Tibial nerve (tissue), 4 donors: ENCODE data around the gene SLC25A43.

Source experiments
- EP300 ChIP-seq, 2 donors: sonication (generic); formaldehyde crosslinking; IDR thresholded peaks; one replicate each; pipeline ENCODE4 v1.6.1; 2017; ENCODE audit warnings: antibody characterized with exemption in 2 of 2, mild to moderate bottlenecking in 1 of 2
- POLR2A ChIP-seq, 2 donors: fragments of 450-650 bp; IDR thresholded peaks; one replicate each; pipeline ENCODE4 v1.6.1; 2017; ENCODE audit warnings: antibody characterized with exemption in 2 of 2, mild to moderate bottlenecking in 2 of 2, moderate library complexity in 2 of 2
- TF ChIP-seq, protein P1 (sequence below), 5 experiments: fragments of 200-600 bp in 3 of 5; fragments of 450-650 bp in 2 of 5; sonication (generic) in 3 of 5; IDR thresholded peaks; one replicate each; pipeline ENCODE4 v1.5.1; 2016 to 2019; ENCODE audit warnings: antibody characterized with exemption in 5 of 5, mild to moderate bottlenecking in 3 of 5, moderate library complexity in 2 of 5

DNA sequence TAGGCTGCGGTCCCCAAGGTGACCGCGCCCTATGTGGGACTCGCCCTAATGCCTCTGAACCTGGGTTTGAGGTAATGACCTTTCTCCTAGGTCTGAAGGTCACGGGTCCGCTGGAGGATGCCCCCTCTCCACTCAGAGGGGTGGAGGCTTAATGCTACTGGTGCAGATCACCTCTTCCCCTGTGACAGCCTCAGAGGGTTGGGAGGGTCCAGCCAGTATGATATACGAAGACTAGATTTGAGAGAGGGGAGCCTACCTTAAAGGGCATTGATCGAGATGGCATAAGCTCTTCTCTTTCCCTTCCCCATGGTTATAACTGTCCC, 70.1 kb downstream of the SLC25A43 start:
- TF ChIP-seq, protein P1, sequence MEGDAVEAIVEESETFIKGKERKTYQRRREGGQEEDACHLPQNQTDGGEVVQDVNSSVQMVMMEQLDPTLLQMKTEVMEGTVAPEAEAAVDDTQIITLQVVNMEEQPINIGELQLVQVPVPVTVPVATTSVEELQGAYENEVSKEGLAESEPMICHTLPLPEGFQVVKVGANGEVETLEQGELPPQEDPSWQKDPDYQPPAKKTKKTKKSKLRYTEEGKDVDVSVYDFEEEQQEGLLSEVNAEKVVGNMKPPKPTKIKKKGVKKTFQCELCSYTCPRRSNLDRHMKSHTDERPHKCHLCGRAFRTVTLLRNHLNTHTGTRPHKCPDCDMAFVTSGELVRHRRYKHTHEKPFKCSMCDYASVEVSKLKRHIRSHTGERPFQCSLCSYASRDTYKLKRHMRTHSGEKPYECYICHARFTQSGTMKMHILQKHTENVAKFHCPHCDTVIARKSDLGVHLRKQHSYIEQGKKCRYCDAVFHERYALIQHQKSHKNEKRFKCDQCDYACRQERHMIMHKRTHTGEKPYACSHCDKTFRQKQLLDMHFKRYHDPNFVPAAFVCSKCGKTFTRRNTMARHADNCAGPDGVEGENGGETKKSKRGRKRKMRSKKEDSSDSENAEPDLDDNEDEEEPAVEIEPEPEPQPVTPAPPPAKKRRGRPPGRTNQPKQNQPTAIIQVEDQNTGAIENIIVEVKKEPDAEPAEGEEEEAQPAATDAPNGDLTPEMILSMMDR (IDR thresholded peaks at IDR 0.05) = no peak
- no peak for TF ChIP-seq POLR2A (IDR thresholded peaks at IDR 0.05)
- TF ChIP-seq EP300 (IDR thresholded peaks at IDR 0.05) = no peak
